GM21619 (cell line): ENCODE measurements around the gene HADH.

Experiments
- ATAC-seq: cut with Tn5 transposase; IDR thresholded peaks from one replicate; pipeline ENCODE4 v1.9.1; 2021; ENCODE audit not compliant: unreplicated experiment

Gene HADH

GRCh38 chr4:108055787-108056186 lies 66.1 kb downstream of the HADH start:
- ATAC-seq: no peak

GRCh38 chr4:108056418-108056817 lies 66.7 kb downstream of the HADH start:
- no peak for ATAC-seq

GRCh38 chr4:108058685-108059440 lies 69.2 kb downstream of the HADH start:
- ATAC-seq: no peak

GRCh38 chr4:108060164-108060563 lies 70.5 kb downstream of the HADH start:
- no peak for ATAC-seq

- no peak for ATAC-seq
Observed at GRCh38 chr4:108060686-108061321, 71.1 kb downstream of the HADH start.

- no peak for ATAC-seq
Observed at GRCh38 chr4:108068442-108068841, 78.8 kb downstream of the HADH start.

- ATAC-seq: no peak
Observed at GRCh38 chr4:108070775-108071174, 81.1 kb downstream of the HADH start.

GRCh38 chr4:108072300-108072699 lies 82.6 kb downstream of the HADH start:
- peak; percentile 69 for ATAC-seq

GRCh38 chr4:108078024-108078733 lies 88.5 kb downstream of the HADH start:
- no peak for ATAC-seq

- no peak for ATAC-seq
Observed at GRCh38 chr4:108080747-108081146, 91.1 kb downstream of the HADH start.

GRCh38 chr4:108081256-108081655 lies 91.6 kb downstream of the HADH start:
- ATAC-seq: no peak
